IMR-90 (cell line): ENCODE data around the gene PMM1. TPM values are rescaled to one million over a fixed set of nuclear protein-coding genes. Genes with fewer than 3 reads are reported as not detected.

ENCODE experiments used
- ATAC-seq: fragments of 200-7000 bp; cut with Tn5 transposase; 2 replicates; pipeline ENCODE4 v1.9.1; 2020; ENCODE audit warnings: low read depth, mild to moderate bottlenecking, moderate library complexity
- BruUV-seq: library from RNA; stranded (reverse); fragments of 400-500 nt; replicated peaks from 2 replicates; lab custom pipeline; 2021; lab: Mats Ljungman, UMichigan
- CTCF ChIA-PET: fragments of 300-600 bp; formaldehyde crosslinking; extraction: SDS; loops from one replicate; lab custom pipeline; 2021; ENCODE audit warnings: antibody characterized with exemption; lab: Yijun Ruan, JAX
- POLR2A ChIA-PET: fragments of 300-600 bp; sonication (Branson Sonifier 250); formaldehyde crosslinking; loops from one replicate; lab custom pipeline; 2022; ENCODE audit warnings: antibody characterized with exemption; ENCODE audit not compliant: unreplicated experiment; lab: Charles Lee
- DNase-seq: peaks from one replicate; pipeline ENCODE4 v3.0.0; 2013
- H2AFZ ChIP-seq: replicated peaks from 2 replicates; pipeline ENCODE3; 2013; ENCODE audit warnings: low read length, mild to moderate bottlenecking; ENCODE audit not compliant: poor library complexity
- H2AK5ac ChIP-seq: 2 replicates; pipeline ENCODE4 v1.6.1; 2013; ENCODE audit warnings: low read depth, low read length, inconsistent platforms
- H2AK9ac ChIP-seq: replicated peaks from 2 replicates; pipeline ENCODE3; 2013; ENCODE audit warnings: mild to moderate bottlenecking, low read depth, low read length, moderate library complexity; ENCODE audit not compliant: poor library complexity
- H2BK120ac ChIP-seq: 2 replicates; pipeline ENCODE4 v1.6.1; 2013; ENCODE audit warnings: low read depth, low read length, inconsistent platforms
- H2BK15ac ChIP-seq: 3 replicates; pipeline ENCODE4 v1.6.1; 2013; ENCODE audit warnings: low read depth, low read length, inconsistent platforms
- H2BK20ac ChIP-seq: 2 replicates; pipeline ENCODE4 v1.6.1; 2013; ENCODE audit warnings: low read depth, mild to moderate bottlenecking, inconsistent platforms, low read length, moderate library complexity
- H2BK5ac ChIP-seq: 2 replicates; pipeline ENCODE4 v1.6.1; 2013; ENCODE audit warnings: mild to moderate bottlenecking, low read depth, low read length, inconsistent platforms; ENCODE audit not compliant: poor library complexity, severe bottlenecking
- H3K14ac ChIP-seq: replicated peaks from 2 replicates; pipeline ENCODE4 v1.6.1; 2013; ENCODE audit warnings: low read depth, low read length, inconsistent platforms
- H3K18ac ChIP-seq: 2 replicates; pipeline ENCODE4 v1.6.1; 2013; ENCODE audit warnings: low read depth, low read length, control low read depth
- H3K23ac ChIP-seq: 2 replicates; pipeline ENCODE4 v1.6.1; 2013; ENCODE audit warnings: low read depth, low read length, inconsistent platforms
- H3K27ac ChIP-seq: 2 replicates; pipeline ENCODE4 v1.5.1; 2013; ENCODE audit warnings: mild to moderate bottlenecking, control low read depth, low read length; ENCODE audit not compliant: insufficient read depth
- H3K27me3 ChIP-seq: 2 replicates; pipeline ENCODE4 v1.6.1; 2013; ENCODE audit warnings: low read length; ENCODE audit not compliant: control insufficient read depth, insufficient read depth
- H3K36me3 ChIP-seq: 2 replicates; pipeline ENCODE4 v1.6.1; 2013; ENCODE audit warnings: low read length, mixed read lengths; ENCODE audit not compliant: control insufficient read depth, insufficient read depth
- H3K4ac ChIP-seq: 2 replicates; pipeline ENCODE4 v1.6.1; 2013; ENCODE audit warnings: low read depth, low read length, inconsistent platforms
- H3K4me1 ChIP-seq: 2 replicates; pipeline ENCODE4 v1.6.1; 2013; ENCODE audit warnings: low read length, mixed read lengths; ENCODE audit not compliant: control insufficient read depth, insufficient read depth
- H3K4me2 ChIP-seq: 2 replicates; pipeline ENCODE4 v1.6.1; 2013; ENCODE audit warnings: low read depth, mild to moderate bottlenecking, control low read depth, low read length, moderate library complexity
- H3K4me3 ChIP-seq: 2 replicates; pipeline ENCODE4 v1.5.1; 2013; ENCODE audit warnings: low read depth, mild to moderate bottlenecking, control low read depth, low read length, moderate library complexity; ENCODE audit not compliant: insufficient read depth
- H3K56ac ChIP-seq: 2 replicates; pipeline ENCODE4 v1.6.1; 2013; ENCODE audit warnings: low read length, inconsistent platforms; ENCODE audit not compliant: insufficient read depth; ENCODE audit errors: extremely low read depth
- H3K79me1 ChIP-seq, 2 experiments: 2 replicates each; pipeline ENCODE4 v1.6.1; 2013; ENCODE audit warnings: low read length in 2 of 2, inconsistent platforms in 1 of 2, low read depth in 1 of 2
- H3K9ac ChIP-seq: 2 replicates; pipeline ENCODE4 v1.6.1; 2013; ENCODE audit warnings: low read depth, low read length, control low read depth
- H3K9me1 ChIP-seq: 2 replicates; pipeline ENCODE4 v1.6.1; 2013; ENCODE audit warnings: low read length, inconsistent platforms; ENCODE audit not compliant: insufficient read depth
- H3K9me3 ChIP-seq: 2 replicates; pipeline ENCODE4 v1.6.1; 2013; ENCODE audit warnings: low read length; ENCODE audit not compliant: control insufficient read depth, insufficient read depth
- H4K20me1 ChIP-seq: 2 replicates; pipeline ENCODE4 v1.6.1; 2013; ENCODE audit warnings: low read length, inconsistent platforms; ENCODE audit not compliant: insufficient read depth
- H4K5ac ChIP-seq: 2 replicates; pipeline ENCODE4 v1.6.1; 2013; ENCODE audit warnings: mild to moderate bottlenecking, low read depth, low read length, control low read depth
- H4K8ac ChIP-seq, 2 experiments: 2 replicates each; pipeline ENCODE4 v1.6.1; 2013; ENCODE audit warnings: low read depth in 2 of 2, low read length in 2 of 2, control low read depth in 1 of 2, inconsistent platforms in 1 of 2
- H4K91ac ChIP-seq: 2 replicates; pipeline ENCODE4 v1.6.1; 2013; ENCODE audit warnings: low read depth, low read length, inconsistent platforms; ENCODE audit not compliant: insufficient read depth
- POLR2A ChIP-seq: IDR thresholded peaks from 2 replicates; pipeline ENCODE4 v1.6.1; 2012; ENCODE audit warnings: mild to moderate bottlenecking, low read depth, low read length
- RAD21 ChIP-seq: IDR thresholded peaks from 2 replicates; pipeline ENCODE4 v1.6.1; 2012; ENCODE audit warnings: low read length, improper control_type of control experiment
- WGBS, 2 experiments: methylation state at CpG; one replicate each; pipeline versions ENCODE4 v1.1.5 to v1.1.7; 2013; ENCODE audit warnings: missing lambda C conversion rate in 2 of 2; ENCODE audit not compliant: insufficient read length in 1 of 2; ENCODE audit errors: extremely low coverage in 2 of 2; 5-methylcytosine and 5-hydroxymethylcytosine counted together
- dilution Hi-C: fragments of 300-500 bp; cut with HindIII; formaldehyde crosslinking; loops from one replicate; pipeline ENCODE4 v1.14.3; 2018; ENCODE audit warnings: low sequenced_read_pairs; ENCODE audit not compliant: unreplicated experiment
- in situ Hi-C: fragments of 300-500 bp; cut with MboI; formaldehyde crosslinking; loops from 3 replicates; pipeline ENCODE4 v1.14.3; 2019; ENCODE audit warnings: low sequenced_read_pairs, inconsistent platforms, mixed read lengths
- intact Hi-C: fragments of 100-400 bp; cut with micrococcal nuclease; formaldehyde crosslinking; loops from 2 replicates; pipeline ENCODE4 v1.10.0; 2022
- polyA plus RNA-seq, 3 experiments: library from polyadenylated mRNA; depleted of rRNA; stranded (reverse); fragments of >200 nt; gene quantifications; 2 replicates each; pipeline ENCODE4 v1.2.3, GENCODE V29; 2012; ENCODE audit warnings: low replicate concordance in 1 of 3
- total RNA-seq: library from RNA; depleted of rRNA; stranded (reverse); fragments of >200 nt; gene quantifications from 2 replicates; pipeline ENCODE4 v1.2.3, GENCODE V29; 2012

Gene PMM1
- total and polyA plus RNA-seq, 2 of the 4 experiments (the other 2 are of a cell fraction), result 22.8 to 92.8 TPM

DNA sequence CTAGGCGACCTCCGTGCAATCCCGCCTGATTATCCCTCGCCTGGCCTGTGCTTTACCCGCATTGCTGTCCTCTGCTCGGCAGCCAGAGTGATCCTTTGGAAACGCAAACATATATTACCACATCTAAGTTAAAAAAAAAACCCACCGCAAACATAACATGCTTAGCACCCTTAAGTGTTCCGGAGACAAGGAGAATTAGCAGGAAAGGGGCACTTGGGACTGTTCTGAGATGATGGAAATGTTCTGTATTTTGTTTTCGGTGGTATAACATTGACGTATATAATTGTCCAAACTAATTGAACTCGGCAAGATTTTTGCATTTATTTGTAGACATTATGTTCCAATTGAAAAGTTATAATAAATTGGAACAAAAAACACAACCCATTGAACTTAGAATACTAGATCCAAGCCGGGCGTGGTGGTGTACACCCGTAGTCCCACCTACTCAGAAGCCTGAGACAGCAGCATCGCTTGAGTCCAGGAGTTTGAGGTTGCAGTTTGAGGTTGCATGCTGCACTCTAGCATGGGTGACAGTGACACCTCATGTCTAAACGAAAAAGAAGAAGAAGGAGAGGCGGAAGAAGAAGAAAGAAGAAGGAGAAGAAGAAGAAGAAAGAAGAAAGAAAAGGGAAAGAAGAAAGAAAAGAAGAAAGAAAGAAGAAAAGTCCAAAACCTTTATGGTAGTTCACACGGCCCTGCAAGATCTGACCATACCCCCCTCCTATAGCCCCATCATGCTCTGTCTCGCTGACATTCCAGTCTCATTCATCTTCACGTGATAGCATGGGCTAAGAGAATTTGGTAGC, 44.8 kb downstream of the PMM1 start:
- peaks cover 7% of the 10 kb centered on the region for H3K36me3 ChIP-seq
- intact Hi-C loops (loop anchor here (1.0 to 2.0 kb wide), 2 partner anchors 32 to 76 kb away; partner anchors contain the start of genes DESI1 and XRCC6), in situ Hi-C loops (no loop called here), dilution Hi-C loops (no loop called here)
- H3K4ac ChIP-seq, result no peak overlapping the region
- peaks cover 3 to 46% of the 10 kb centered on the region in 2 experiments; a peak in 3 of 4 replicates for H3K79me1 ChIP-seq
- peaks cover 40% of the 10 kb centered on the region for H4K20me1 ChIP-seq
- H4K8ac ChIP-seq, result peak overlapping the region in 1 of 2 experiments; percentile 9; a peak in 1 of 4 replicates
- H3K4me3 ChIP-seq, result peak overlapping the region; percentile 38; the same call in 1 of the 2 replicates
- H3K27ac ChIP-seq, result 0 out of 2 replicates have a peak overlapping the region, but pooled peaks have one; percentile 5
- peaks cover 11% of the 10 kb centered on the region for H3K4me1 ChIP-seq
- H3K9ac ChIP-seq, result peak overlapping the region; percentile 59; the same call in 1 of the 2 replicates
- H2BK15ac ChIP-seq, result no peak overlapping the region
- peak overlapping the region; percentile 99 for H2AK9ac ChIP-seq
- no peaks in the 10 kb centered on the region for H3K9me3 ChIP-seq
- no peaks in the 10 kb centered on the region for H3K27me3 ChIP-seq
- H4K91ac ChIP-seq, result no peak overlapping the region; the same call in 1 of the 2 replicates
- H2AFZ ChIP-seq, result peak overlapping the region; percentile 96
- BruUV-seq, result no TSS peak
- H3K18ac ChIP-seq, result no peak overlapping the region
- peak overlapping the region; percentile 79 for H3K14ac ChIP-seq
- WGBS, 2 experiments, result 0% methylated on average over 1 of the region's 21 CpGs; no CpG with 5 or more reads in 1 of the 2 experiments
- CTCF ChIA-PET, result interaction anchor here (1.4 kb wide), 1 partner anchor 44 kb away, joined by 10 read pairs; the partner anchor contains the start of gene PMM1
- no peak overlapping the region for H2BK20ac ChIP-seq
- ATAC-seq (no peak), DNase-seq (no peak)
- peak overlapping the region; percentile 36; the same call in 1 of the 2 replicates for H3K56ac ChIP-seq
- peaks cover 31% of the 10 kb centered on the region for H3K9me1 ChIP-seq
- peak overlapping the region; percentile 61; the same call in 1 of the 2 replicates for H2AK5ac ChIP-seq
- TF ChIP-seq POLR2A (0 out of 2 replicates have a peak, but pooled peaks have one; percentile 9), RAD21 (no peak)
- peak overlapping the region; percentile 78 for H3K4me2 ChIP-seq
- peak overlapping the region; percentile 6 for H2BK5ac ChIP-seq
- H4K5ac ChIP-seq, result no peak overlapping the region
- POLR2A ChIA-PET, result no interaction called here
- peak overlapping the region; percentile 7; the same call in 1 of the 2 replicates for H2BK120ac ChIP-seq
- no peak overlapping the region for H3K23ac ChIP-seq
